Measurements from ENCODE around the gene XPR1. TPM values are rescaled to one million over a fixed set of nuclear protein-coding genes. Genes with fewer than 3 reads are reported as not detected.

Gene XPR1
- total and polyA plus RNA-seq, 2 of the 8 experiments (the other 6 are each of a cell fraction or from before 2014, with no cell fraction given), result 28.6 to 43.9 TPM

- Histone ChIP-seq H4K5ac (ENCODE audit: insufficient read length, low read depth, low read length) (no peak overlapping the region), H3K9me3 (ENCODE audit: insufficient read depth in 2 of 2, low read depth in 1 of 2, low read length in 1 of 2) (no peaks in the 10 kb centered on the region), H3K56ac (replicated peaks; ENCODE audit: insufficient read length, low read depth, low read length) (no peak overlapping the region), H3K79me2 (ENCODE audit: control insufficient read depth in 1 of 2, insufficient read depth in 2 of 2, low read length in 2 of 2) (no peaks in the 10 kb centered on the region), H3K9ac (replicated peaks in 1 of 4; ENCODE audit: extremely low read depth in 1 of 4, low read depth in 3 of 4, low read length in 3 of 4) (no peak overlapping the region), H4K91ac (replicated peaks; ENCODE audit: insufficient read length, low read length) (no peak overlapping the region), H3K14ac (ENCODE audit: insufficient read length) (no peak overlapping the region), H2AFZ (ENCODE audit: low read length) (no peak overlapping the region), H3K23me2 (ENCODE audit: low read depth, low read length) (peaks cover 2% of the 10 kb centered on the region), H3K27ac (ENCODE audit: low read depth, low read length) (no peak overlapping the region), H2BK5ac (ENCODE audit: low read depth, low read length) (no peak overlapping the region), H3K27me3 (replicated peaks in 1 of 4; ENCODE audit: control insufficient read depth in 3 of 4, extremely low read depth in 1 of 4, insufficient read depth in 3 of 4, low read length in 3 of 4) (no peaks in the 10 kb centered on the region; a peak in 1 of 7 replicates), H3K4me1 (replicated peaks in 1 of 4; ENCODE audit: control insufficient read depth in 3 of 4, insufficient read depth in 4 of 4, low read length in 3 of 4) (peaks cover 12 to 21% (median 16%) of the 10 kb centered on the region in 4 experiments), H3K18ac (ENCODE audit: extremely low read depth, low read length) (no peak overlapping the region), H3K4ac (replicated peaks; ENCODE audit: insufficient read length, low read depth, low read length) (no peak overlapping the region), H3K79me1 (ENCODE audit: low read depth, low read length) (no peaks in the 10 kb centered on the region), H2BK20ac (ENCODE audit: low read length) (0 out of 2 replicates have a peak overlapping the region, but pooled peaks have one; percentile 18), H3K4me2 (ENCODE audit: insufficient read depth in 1 of 2, low read depth in 2 of 2, low read length in 2 of 2) (no peak overlapping the region), H4K8ac (ENCODE audit: extremely low read depth, insufficient read depth, low read length) (no peak overlapping the region), H3K23ac (ENCODE audit: insufficient read length) (no peak overlapping the region), H2BK120ac (replicated peaks; ENCODE audit: low read depth, low read length) (no peak overlapping the region), H4K20me1 (replicated peaks in 1 of 2; ENCODE audit: control insufficient read depth in 1 of 2, insufficient read depth in 2 of 2, low read length in 2 of 2) (no peaks in the 10 kb centered on the region), H2AK5ac (ENCODE audit: low read depth, low read length) (no peak overlapping the region), H3K4me3 (ENCODE audit: extremely low read depth in 1 of 4, insufficient read depth in 2 of 4, low read depth in 3 of 4, low read length in 4 of 4) (no peak overlapping the region), H2BK15ac (ENCODE audit: low read length) (0 out of 2 replicates have a peak overlapping the region, but pooled peaks have one; percentile 46), H3K36me3 (ENCODE audit: control insufficient read depth in 2 of 4, insufficient read depth in 4 of 4, low read length in 3 of 4) (no peaks in the 10 kb centered on the region), H2BK12ac (ENCODE audit: low read depth, low read length) (0 out of 2 replicates have a peak overlapping the region, but pooled peaks have one; percentile 27)
- POLR2A ChIA-PET (ENCODE audit: partially characterized antibody), result interaction anchor here (1.3 kb wide), 1 partner anchor 9 kb away, joined by 4 read pairs; no protein-coding TSS in a partner anchor
- DNase-seq (ENCODE audit: low read depth in 1 of 2, low spot score in 2 of 2), result no peak
- no peak for FAIRE-seq
- TF ChIP-seq EZH2 (IDR thresholded peaks at IDR 0.05; ENCODE audit: low read depth, low read length, severe bottlenecking) (no peak), TBP (IDR thresholded peaks at IDR 0.05; ENCODE audit: low read depth, low read length) (no peak), EP300 (IDR thresholded peaks at IDR 0.05; ENCODE audit: borderline replicate concordance in 1 of 2, low read depth in 2 of 2, low read length in 2 of 2) (no peak), ASH2L (IDR thresholded peaks at IDR 0.05; ENCODE audit: low read length) (no peak), MAX (IDR thresholded peaks at IDR 0.05) (no peak), CBX5 (IDR thresholded peaks at IDR 0.05; ENCODE audit: low read depth, low read length) (no peak), BRCA1 (IDR thresholded peaks at IDR 0.05; ENCODE audit: low read depth, low read length) (no peak), RFX5 (IDR thresholded peaks at IDR 0.05; ENCODE audit: borderline replicate concordance, low read depth, low read length) (no peak), BCL11A (IDR thresholded peaks at IDR 0.05; ENCODE audit: low read depth in 2 of 2, low read length in 2 of 2) (no peak), SP2 (IDR thresholded peaks at IDR 0.05; ENCODE audit: low read length) (no peak), SIN3A (conservative IDR thresholded peaks at IDR 0.05 in 1 of 2, IDR thresholded peaks at IDR 0.05 in 1 of 2; ENCODE audit: low read depth in 1 of 2, low read length in 2 of 2) (no peak), CREB1 (IDR thresholded peaks at IDR 0.05) (no peak), POLR2AphosphoS5 (IDR thresholded peaks at IDR 0.05; ENCODE audit: low read depth, low read length) (no peak), FOSL1 (IDR thresholded peaks at IDR 0.05; ENCODE audit: insufficient read depth, low read depth, low read length) (no peak)
- WGBS, 2 experiments (ENCODE audit: extremely low coverage in 1 of 2, insufficient coverage in 1 of 2, insufficient read length in 1 of 2, insufficient replicate concordance in 2 of 2, low coverage in 1 of 2, low lambda C conversion rate in 2 of 2, missing lambda C conversion rate in 1 of 2), result 96% methylated on average over 10 of the region's 10 CpGs; no CpG with 5 or more reads in 1 of the 2 experiments
- CTCF ChIA-PET (ENCODE audit: partially characterized antibody), result interaction anchor here (1.1 to 3.1 kb wide), 3 partner anchors 10 to 386 kb away, joined by 3 to 10 read pairs (median 5); no protein-coding TSS in a partner anchor
These were observed 286.7 kb downstream of the XPR1 start for GRCh38 chr1:180918519-180918918.

Measured in H1 (cell line).